Measurements from ENCODE around the gene CANT1.

DNA sequence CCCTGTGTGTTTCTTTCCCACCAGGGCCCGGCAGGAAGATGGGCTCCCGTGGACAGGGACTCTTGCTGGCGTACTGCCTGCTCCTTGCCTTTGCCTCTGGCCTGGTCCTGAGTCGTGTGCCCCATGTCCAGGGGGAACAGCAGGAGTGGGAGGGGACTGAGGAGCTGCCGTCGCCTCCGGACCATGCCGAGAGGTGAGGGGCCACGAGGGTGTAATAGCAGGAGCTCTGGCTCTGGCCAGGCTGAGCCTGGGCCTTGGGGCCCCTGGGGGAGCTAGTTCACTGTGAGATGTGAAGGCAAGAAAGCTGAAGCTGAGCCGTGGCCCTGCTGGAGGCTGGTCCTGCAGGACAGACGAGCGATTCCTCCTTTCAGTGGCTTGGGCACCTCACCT lies 34.4 kb upstream of the CANT1 start:
- TF ChIP-seq, protein P1, sequence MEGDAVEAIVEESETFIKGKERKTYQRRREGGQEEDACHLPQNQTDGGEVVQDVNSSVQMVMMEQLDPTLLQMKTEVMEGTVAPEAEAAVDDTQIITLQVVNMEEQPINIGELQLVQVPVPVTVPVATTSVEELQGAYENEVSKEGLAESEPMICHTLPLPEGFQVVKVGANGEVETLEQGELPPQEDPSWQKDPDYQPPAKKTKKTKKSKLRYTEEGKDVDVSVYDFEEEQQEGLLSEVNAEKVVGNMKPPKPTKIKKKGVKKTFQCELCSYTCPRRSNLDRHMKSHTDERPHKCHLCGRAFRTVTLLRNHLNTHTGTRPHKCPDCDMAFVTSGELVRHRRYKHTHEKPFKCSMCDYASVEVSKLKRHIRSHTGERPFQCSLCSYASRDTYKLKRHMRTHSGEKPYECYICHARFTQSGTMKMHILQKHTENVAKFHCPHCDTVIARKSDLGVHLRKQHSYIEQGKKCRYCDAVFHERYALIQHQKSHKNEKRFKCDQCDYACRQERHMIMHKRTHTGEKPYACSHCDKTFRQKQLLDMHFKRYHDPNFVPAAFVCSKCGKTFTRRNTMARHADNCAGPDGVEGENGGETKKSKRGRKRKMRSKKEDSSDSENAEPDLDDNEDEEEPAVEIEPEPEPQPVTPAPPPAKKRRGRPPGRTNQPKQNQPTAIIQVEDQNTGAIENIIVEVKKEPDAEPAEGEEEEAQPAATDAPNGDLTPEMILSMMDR (IDR thresholded peaks at IDR 0.05; ENCODE audit: low read depth, low read length, missing input control) = no peak
- TF ChIP-seq GABPA (IDR thresholded peaks at IDR 0.05 in 1 of 2, conservative IDR thresholded peaks at IDR 0.05 in 1 of 2) (no peak), TAF1 (conservative IDR thresholded peaks at IDR 0.05) (no peak), RXRA (IDR thresholded peaks at IDR 0.05) (no peak), RAD21 (IDR thresholded peaks at IDR 0.05) (no peak)

Measured in liver (tissue), 3 donors.